OCI-LY7 (cell line): ENCODE data around the gene PACC1. TPM values are rescaled to one million over a fixed set of nuclear protein-coding genes. Genes with fewer than 3 reads are reported as not detected.
A peak's percentile ranks its signal among the peaks of the same experiment; 100 is the strongest.

Experiments used
- Bru-seq: library from RNA; stranded (reverse); fragments of 400-500 nt; gene quantifications from one replicate; lab custom pipeline; 2021; lab: Mats Ljungman, UMichigan
- BruChase-seq, 2 experiments: library from RNA; stranded (reverse); fragments of 400-500 nt; gene quantifications; one replicate each; lab custom pipeline; 2021; lab: Mats Ljungman, UMichigan
- BruUV-seq: library from RNA; stranded (reverse); fragments of 400-500 nt; replicated peaks from 2 replicates; lab custom pipeline; 2021; lab: Mats Ljungman, UMichigan
- CTCF ChIA-PET: fragments of 300-600 bp; sonication (Branson Sonifier 250); formaldehyde crosslinking; loops from one replicate; lab custom pipeline; 2022; ENCODE audit warnings: antibody characterized with exemption; ENCODE audit not compliant: unreplicated experiment; lab: Charles Lee
- POLR2A ChIA-PET: fragments of 300-600 bp; sonication (Branson Sonifier 250); formaldehyde crosslinking; loops from one replicate; lab custom pipeline; 2022; ENCODE audit warnings: antibody characterized with exemption; lab: Charles Lee
- DNase-seq: peaks from one replicate; pipeline ENCODE4 v3.0.0-alpha.2; 2015; ENCODE audit warnings: low spot score
- H2AFZ ChIP-seq: fragments of 200-600 bp; sonication (generic), shearing (Covaris generic); 2 replicates; pipeline ENCODE4 v1.6.1; 2014; ENCODE audit warnings: mild to moderate bottlenecking, antibody characterized with exemption, low read length, moderate library complexity
- H3K27ac ChIP-seq: fragments of 200-600 bp; sonication (generic); 2 replicates; pipeline ENCODE4 v1.5.1; 2014; ENCODE audit warnings: mixed run types, low read depth, mild to moderate bottlenecking, moderate library complexity, low read length, inconsistent platforms; ENCODE audit not compliant: poor library complexity, severe bottlenecking
- H3K36me3 ChIP-seq: fragments of 200-600 bp; sonication (generic); 2 replicates; pipeline ENCODE4 v1.6.1; 2014; ENCODE audit warnings: mild to moderate bottlenecking, antibody characterized with exemption, low read length, moderate library complexity, mixed read lengths; ENCODE audit not compliant: insufficient read depth
- H3K4me1 ChIP-seq: fragments of 200-600 bp; sonication (generic); 2 replicates; pipeline ENCODE4 v1.5.1; 2014; ENCODE audit warnings: mild to moderate bottlenecking, low read length; ENCODE audit not compliant: insufficient read depth, poor library complexity, severe bottlenecking
- H3K4me2 ChIP-seq: fragments of 200-600 bp; sonication (generic); 2 replicates; pipeline ENCODE4 v1.6.1; 2014; ENCODE audit warnings: mild to moderate bottlenecking, low read length
- H3K4me3 ChIP-seq: fragments of 200-600 bp; sonication (generic); 2 replicates; pipeline ENCODE4 v1.5.1; 2014; ENCODE audit warnings: mild to moderate bottlenecking, low read depth, low read length; ENCODE audit not compliant: poor library complexity, severe bottlenecking
- H3K79me2 ChIP-seq: fragments of 200-600 bp; sonication (generic); 2 replicates; pipeline ENCODE4 v1.6.1; 2016; ENCODE audit warnings: low read depth, mild to moderate bottlenecking, low read length, moderate library complexity, mixed read lengths; ENCODE audit not compliant: insufficient read depth
- H3K9me2 ChIP-seq: fragments of 200-600 bp; sonication (generic); 2 replicates; pipeline ENCODE4 v1.6.1; 2016; ENCODE audit warnings: mild to moderate bottlenecking, low read length, mixed read lengths; ENCODE audit not compliant: insufficient read depth
- H3K9me3 ChIP-seq: fragments of 200-600 bp; sonication (generic); 2 replicates; pipeline ENCODE4 v1.6.1; 2014; ENCODE audit warnings: mild to moderate bottlenecking, mixed run types, low read length, mixed read lengths
- H4K20me1 ChIP-seq: fragments of 200-600 bp; sonication (generic); 2 replicates; pipeline ENCODE4 v1.6.1; 2014; ENCODE audit warnings: mild to moderate bottlenecking, antibody characterized with exemption, low read length, moderate library complexity, mixed read lengths; ENCODE audit not compliant: insufficient read depth
- EZH2phosphoT487 ChIP-seq: fragments of 200-600 bp; sonication (generic); IDR thresholded peaks from 2 replicates; pipeline ENCODE4 v1.6.1; 2018; ENCODE audit warnings: low read depth, borderline replicate concordance, mild to moderate bottlenecking, mixed run types, antibody characterized with exemption, low read length, moderate library complexity, mixed read lengths
- intact Hi-C: fragments of 100-400 bp; cut with micrococcal nuclease; formaldehyde crosslinking; loops from one replicate; pipeline ENCODE4 v1.10.0; 2022; ENCODE audit not compliant: unreplicated experiment
- long read RNA-seq: library from polyadenylated mRNA; stranded (forward); transcript quantifications from one replicate; pipeline ENCODE4 v2.0.0, GENCODE V29; 2022
- total RNA-seq, 2 experiments: library from RNA; depleted of rRNA in 1 of 2; stranded (reverse); fragments of >200 nt in 1 of 2; shearing (Covaris generic) in 1 of 2; gene quantifications; 2 replicates each; pipeline ENCODE4 v1.2.3, GENCODE V29; 2014 to 2022
- TF ChIP-seq, protein P1 (sequence below): fragments of 200-600 bp; sonication (generic); conservative IDR thresholded peaks from 2 replicates; pipeline ENCODE4 v1.5.1; 2014; ENCODE audit warnings: mild to moderate bottlenecking, antibody characterized with exemption, low read length, moderate library complexity, mixed read lengths

Gene PACC1
- total RNA-seq (2014; rRNA removed; shearing (Covaris generic)) (23.6 and 30.8 TPM in 2 replicates), total RNA-seq (2022) (15.7 and 17.3 TPM in 2 replicates), Bru-seq, nascent RNA (percentile 73 among the genes with signal in this experiment), BruChase-seq, experiment 1, labeled RNA remaining after a 6-hour chase (percentile 75 among the genes with signal in this experiment), BruChase-seq, experiment 2, labeled RNA remaining after a 2-hour chase (percentile 71 among the genes with signal in this experiment)
- long read RNA-seq, transcript TMEM206-201 (8 exons, 2,475 nt), result major isoform, 16 of 24 reads
- long read RNA-seq, partial matches to known transcripts, result 1 of 24 reads
- long read RNA-seq, other reads (novel, unspliced or antisense), result 7 of 24 reads

DNA sequence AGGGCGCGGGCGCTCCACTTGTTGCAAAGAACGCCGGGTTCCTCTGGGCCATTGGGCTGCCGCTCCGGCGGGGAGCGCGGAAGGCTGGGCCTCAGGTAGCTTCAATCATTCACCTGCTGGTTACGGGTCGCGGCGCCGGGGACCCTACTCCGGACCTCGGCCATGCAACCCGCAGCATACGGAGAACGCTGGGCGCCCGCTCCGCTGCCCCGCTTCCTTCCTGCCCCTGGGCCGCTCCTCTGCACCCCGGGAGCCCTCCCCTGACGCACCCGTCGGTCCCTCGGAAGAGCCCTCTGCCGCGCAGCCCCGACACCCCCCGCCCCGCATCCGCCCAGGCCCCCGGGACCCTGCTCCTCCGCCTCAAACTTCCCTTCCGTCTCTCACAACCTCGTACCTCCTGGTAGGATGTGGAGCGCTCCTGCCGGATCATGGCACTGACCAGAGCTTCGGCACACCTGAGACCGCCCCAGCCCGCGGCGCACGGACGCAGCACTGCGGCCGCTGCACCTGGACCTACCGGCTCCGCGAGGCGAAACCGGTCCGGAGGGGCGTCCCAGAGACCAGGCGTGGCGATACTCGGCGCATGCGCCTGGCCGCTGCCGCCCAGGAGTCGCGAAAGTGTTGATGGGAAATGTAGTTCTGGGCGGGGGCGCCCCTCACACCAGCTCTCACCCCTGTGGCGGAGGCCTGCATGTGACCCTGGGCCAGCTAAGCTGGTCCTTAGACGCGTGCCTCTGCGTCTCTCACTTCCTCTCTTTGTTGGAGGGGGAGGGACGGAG is at the start of gene PACC1:
Gene PACC1 (minus strand): TSS at position 559 of the 779 bp plus-strand sequence. CDS start 129 bp downstream, at position 430.
- BruUV-seq, result no TSS peak
- H3K9me3 ChIP-seq, result no peaks in the 10 kb centered on the region
- TF ChIP-seq EZH2phosphoT487, result no peak
- TF ChIP-seq, protein P1, sequence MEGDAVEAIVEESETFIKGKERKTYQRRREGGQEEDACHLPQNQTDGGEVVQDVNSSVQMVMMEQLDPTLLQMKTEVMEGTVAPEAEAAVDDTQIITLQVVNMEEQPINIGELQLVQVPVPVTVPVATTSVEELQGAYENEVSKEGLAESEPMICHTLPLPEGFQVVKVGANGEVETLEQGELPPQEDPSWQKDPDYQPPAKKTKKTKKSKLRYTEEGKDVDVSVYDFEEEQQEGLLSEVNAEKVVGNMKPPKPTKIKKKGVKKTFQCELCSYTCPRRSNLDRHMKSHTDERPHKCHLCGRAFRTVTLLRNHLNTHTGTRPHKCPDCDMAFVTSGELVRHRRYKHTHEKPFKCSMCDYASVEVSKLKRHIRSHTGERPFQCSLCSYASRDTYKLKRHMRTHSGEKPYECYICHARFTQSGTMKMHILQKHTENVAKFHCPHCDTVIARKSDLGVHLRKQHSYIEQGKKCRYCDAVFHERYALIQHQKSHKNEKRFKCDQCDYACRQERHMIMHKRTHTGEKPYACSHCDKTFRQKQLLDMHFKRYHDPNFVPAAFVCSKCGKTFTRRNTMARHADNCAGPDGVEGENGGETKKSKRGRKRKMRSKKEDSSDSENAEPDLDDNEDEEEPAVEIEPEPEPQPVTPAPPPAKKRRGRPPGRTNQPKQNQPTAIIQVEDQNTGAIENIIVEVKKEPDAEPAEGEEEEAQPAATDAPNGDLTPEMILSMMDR, result no peak
- peaks cover 6% of the 10 kb centered on the region; the same call in 1 of the 2 replicates for H4K20me1 ChIP-seq
- H2AFZ ChIP-seq, result peak within 1 kb of the TSS; percentile 95
- H3K4me2 ChIP-seq, result peak within 1 kb of the TSS; percentile 85
- peaks cover 26% of the 10 kb centered on the region for H3K36me3 ChIP-seq
- peak; percentile 98 for DNase-seq
- peaks cover 29% of the 10 kb centered on the region for H3K4me1 ChIP-seq
- POLR2A ChIA-PET, result interaction anchor here (0.6 to 1.2 kb wide), 4 partner anchors 16 to 379 kb away, joined by 3 to 5 read pairs (median 4); partner anchors contain the start of genes DTL and INTS7
- CTCF ChIA-PET, result interaction anchor here (0.6 kb wide), 1 partner anchor 31 kb away, joined by 3 read pairs; no protein-coding TSS in a partner anchor
- peak within 1 kb of the TSS; percentile 58 for H3K27ac ChIP-seq
- peaks cover 18% of the 10 kb centered on the region; the same call in 1 of the 2 replicates for H3K79me2 ChIP-seq
- H3K9me2 ChIP-seq, result no peaks in the 10 kb centered on the region
- intact Hi-C loops, result no loop called here
- peak within 1 kb of the TSS; percentile 78 for H3K4me3 ChIP-seq

DNA sequence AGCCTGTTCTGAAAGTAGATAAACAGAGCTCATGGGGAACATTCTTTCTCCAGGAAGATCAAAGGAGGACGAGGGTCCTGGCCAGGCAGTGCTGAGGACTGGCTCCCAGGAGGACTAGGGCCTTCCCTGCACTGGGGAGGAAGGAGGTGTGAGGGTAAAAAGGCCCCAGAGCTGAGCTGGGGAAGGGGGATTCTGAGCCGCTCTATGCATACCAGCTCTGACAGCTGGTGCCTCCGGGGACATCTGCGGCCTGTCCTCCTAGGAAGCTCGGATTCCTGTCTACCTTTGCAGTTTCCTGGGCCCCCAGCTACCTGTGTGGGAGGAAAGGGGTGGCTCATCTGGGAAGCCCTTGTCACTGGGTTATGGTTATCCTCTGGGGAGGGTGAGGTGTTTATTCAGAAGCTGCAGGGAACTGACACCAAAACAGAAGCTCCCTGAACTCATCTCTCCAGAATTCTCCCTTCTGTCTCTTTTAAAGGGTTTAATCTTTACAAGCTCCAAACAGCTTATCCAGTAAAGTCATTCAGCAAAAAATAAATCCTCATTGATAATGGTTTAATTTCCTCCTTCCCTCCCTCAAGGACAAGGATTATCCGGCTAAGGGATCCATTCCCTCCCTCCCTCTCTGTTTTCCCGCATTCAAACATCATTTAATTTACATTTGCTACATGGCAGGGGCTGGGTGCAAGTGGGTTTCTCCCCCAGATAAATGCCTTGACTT is 49.0 kb upstream of the PACC1 start:
- POLR2A ChIA-PET, result no interaction called here

More for the DNA sequence above, 49.0 kb upstream of the PACC1 start:
- Histone ChIP-seq H3K79me2 (no peaks in the 10 kb centered on the region), H4K20me1 (no peaks in the 10 kb centered on the region), H3K4me2 (no peak overlapping the region), H2AFZ (no peak overlapping the region), H3K27ac (no peak overlapping the region), H3K4me3 (no peak overlapping the region), H3K4me1 (peaks cover under 1% of the 10 kb centered on the region), H3K9me3 (no peaks in the 10 kb centered on the region), H3K9me2 (no peaks in the 10 kb centered on the region), H3K36me3 (no peaks in the 10 kb centered on the region)
- intact Hi-C loops, result no loop called here
- no peak for DNase-seq
- TF ChIP-seq EZH2phosphoT487, result no peak
- TF ChIP-seq, protein P1, result no peak
- BruUV-seq, result no TSS peak
- CTCF ChIA-PET, result no interaction called here
